ENCODE results near the gene NDUFB11. TPM values are rescaled to one million over a fixed set of nuclear protein-coding genes. Genes with fewer than 3 reads are reported as not detected.

The NDUFB11 gene
- total RNA-seq, 2 donors from 2014 or later, result 72.3 to 94.4 TPM

- no peak for ATAC-seq (replicated peaks)
- Mint-ChIP-seq H3K27ac (no peak overlapping the region), H3K36me3 (ENCODE audit: low read depth) (peaks cover 86% of the 10 kb centered on the region), H3K4me1 (peaks cover 7% of the 10 kb centered on the region), H3K4me3 (no peak overlapping the region), H3K9me3 (no peaks in the 10 kb centered on the region), H3K27me3 (no peaks in the 10 kb centered on the region)
Observed at GRCh38 chrX:47179928-47180255, 35.4 kb upstream of the NDUFB11 start.

- Mint-ChIP-seq H3K27ac (no peak overlapping the region), H3K4me3 (no peak overlapping the region), H3K27me3 (no peaks in the 10 kb centered on the region), H3K36me3 (ENCODE audit: low read depth) (peaks cover 86% of the 10 kb centered on the region), H3K4me1 (peaks cover 7% of the 10 kb centered on the region), H3K9me3 (no peaks in the 10 kb centered on the region)
- ATAC-seq (replicated peaks), result no peak
Observed at GRCh38 chrX:47179221-47179927, 34.9 kb upstream of the NDUFB11 start.

GRCh38 chrX:47178337-47178736 lies 33.8 kb upstream of the NDUFB11 start:
- Mint-ChIP-seq H3K4me3 (no peak overlapping the region), H3K27ac (no peak overlapping the region), H3K36me3 (ENCODE audit: low read depth) (peaks cover 87% of the 10 kb centered on the region), H3K27me3 (no peaks in the 10 kb centered on the region), H3K9me3 (no peaks in the 10 kb centered on the region), H3K4me1 (peaks cover 7% of the 10 kb centered on the region)
- no peak for ATAC-seq (replicated peaks)

DNA sequence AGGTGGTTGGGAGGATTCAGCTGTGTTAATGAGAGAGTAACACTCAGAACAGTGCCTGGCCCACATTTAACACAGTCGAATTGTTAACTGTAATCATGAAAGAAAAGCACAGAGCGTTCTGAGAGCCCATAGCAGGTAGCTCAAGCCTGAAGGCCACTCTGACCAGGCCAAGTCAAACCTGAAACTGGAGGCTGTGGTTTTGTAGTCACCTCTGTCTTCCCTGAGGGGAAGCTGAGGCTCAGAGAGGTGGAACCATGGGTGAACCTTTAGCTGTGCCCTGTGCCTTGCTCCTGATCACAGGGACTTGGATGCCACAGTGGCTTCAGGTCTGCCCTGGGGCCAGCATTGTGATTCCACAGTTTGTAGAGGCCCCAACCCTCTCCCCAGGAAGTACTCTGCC lies 32.6 kb upstream of the NDUFB11 start:
- peaks cover 90% of the 10 kb centered on the region for H3K36me3 Mint-ChIP-seq (ENCODE audit: low read depth)
- H3K4me1 Mint-ChIP-seq, result peaks cover 7% of the 10 kb centered on the region
- H3K27ac Mint-ChIP-seq, result no peak overlapping the region
- peak; percentile 52 for ATAC-seq (replicated peaks)
- no peaks in the 10 kb centered on the region for H3K27me3 Mint-ChIP-seq
- H3K4me3 Mint-ChIP-seq, result no peak overlapping the region
- H3K9me3 Mint-ChIP-seq, result no peaks in the 10 kb centered on the region

DNA sequence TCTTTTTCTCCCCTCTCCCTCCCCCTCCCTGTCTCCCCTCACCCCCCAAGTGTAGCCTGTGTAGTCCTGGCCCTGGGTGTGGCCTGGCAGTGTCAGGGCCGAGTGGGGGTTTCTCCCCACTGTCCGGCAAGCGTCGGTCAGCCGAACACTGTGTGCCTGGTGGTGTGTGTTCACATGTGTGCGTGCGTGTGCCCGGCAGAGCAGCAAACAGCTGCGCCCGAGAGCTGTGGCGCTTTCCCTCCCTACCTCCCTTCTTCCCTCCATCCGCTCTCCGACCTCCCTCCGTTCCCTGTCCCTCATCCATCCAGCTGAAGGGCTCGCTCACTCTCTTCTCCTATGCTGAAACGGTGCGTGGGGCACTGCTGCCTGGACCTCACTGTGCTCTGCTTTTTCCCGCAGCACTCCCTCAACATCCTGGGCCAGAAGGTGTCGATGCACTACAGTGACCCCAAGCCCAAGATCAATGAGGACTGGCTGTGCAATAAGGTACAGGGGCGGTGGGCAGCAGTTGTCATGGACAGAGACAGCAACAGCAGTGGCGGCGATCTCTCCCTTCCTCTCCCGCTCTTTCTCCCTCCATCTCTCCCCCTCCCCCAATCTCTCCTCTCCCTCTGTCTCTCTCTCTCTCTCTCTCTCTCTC lies 31.7 kb upstream of the NDUFB11 start:
- Mint-ChIP-seq H3K27ac (no peak overlapping the region), H3K4me1 (peaks cover 7% of the 10 kb centered on the region), H3K36me3 (ENCODE audit: low read depth) (peaks cover 89% of the 10 kb centered on the region), H3K9me3 (no peaks in the 10 kb centered on the region), H3K27me3 (no peaks in the 10 kb centered on the region), H3K4me3 (no peak overlapping the region)
- no peak for ATAC-seq (replicated peaks)

DNA sequence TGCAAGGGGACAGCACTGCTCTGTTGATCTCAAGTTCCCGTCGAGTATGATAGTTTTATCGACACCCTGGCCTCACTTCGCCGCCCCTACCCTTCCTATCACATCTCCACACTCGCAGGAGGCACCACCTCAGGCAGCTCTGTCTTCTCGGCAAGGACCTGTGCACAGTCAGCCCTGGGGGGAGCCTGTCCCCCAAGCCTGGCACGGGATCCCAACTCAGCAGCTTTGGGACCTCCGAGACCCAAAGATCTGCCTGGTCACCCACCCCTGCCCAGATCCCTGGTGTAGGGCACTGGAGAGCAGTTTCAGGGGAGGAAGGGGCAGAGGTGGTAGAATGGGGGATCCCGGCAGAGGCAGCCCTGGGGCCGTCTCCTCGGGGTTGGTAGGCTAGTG lies 31.1 kb upstream of the NDUFB11 start:
- Mint-ChIP-seq H3K4me3 (no peak overlapping the region), H3K36me3 (ENCODE audit: low read depth) (peaks cover 86% of the 10 kb centered on the region)

DNA sequence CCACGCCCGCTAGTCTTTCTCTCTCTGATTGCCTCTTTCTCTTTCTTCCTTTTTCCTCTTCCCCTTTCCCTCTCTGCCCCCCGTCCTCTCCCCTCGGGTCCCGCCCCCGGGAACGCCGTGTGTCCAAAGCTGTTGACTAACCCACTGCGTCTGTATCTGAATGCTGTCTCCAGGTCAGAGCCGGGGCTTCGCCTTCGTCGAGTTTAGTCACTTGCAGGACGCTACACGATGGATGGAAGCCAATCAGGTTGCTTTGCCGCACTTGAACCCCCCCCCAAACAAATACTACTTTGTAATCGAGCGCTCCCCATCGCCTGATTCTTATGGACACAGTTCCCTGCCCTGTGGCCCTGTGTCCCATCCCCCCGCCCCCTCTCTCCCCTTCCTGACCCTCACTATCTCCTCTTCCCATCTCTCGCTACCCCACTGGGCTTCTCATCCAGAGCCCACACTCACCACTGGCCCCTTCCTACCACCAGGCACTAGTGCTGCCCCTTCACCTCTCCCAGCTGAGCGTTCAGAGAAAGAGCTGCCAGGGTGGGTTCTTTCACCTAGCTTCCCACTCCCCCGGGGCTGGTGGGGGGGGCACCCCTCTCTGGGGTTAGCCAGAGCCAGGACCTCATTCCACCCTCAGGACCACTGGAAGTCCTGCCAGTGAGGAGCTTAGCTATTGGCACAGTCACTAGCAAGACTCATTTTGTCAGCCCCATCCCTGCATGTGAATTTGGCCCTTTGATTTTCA lies 30.5 kb upstream of the NDUFB11 start:
- Mint-ChIP-seq H3K27me3 (no peaks in the 10 kb centered on the region), H3K27ac (no peak overlapping the region), H3K4me3 (no peak overlapping the region), H3K4me1 (peaks cover 7% of the 10 kb centered on the region), H3K9me3 (no peaks in the 10 kb centered on the region), H3K36me3 (ENCODE audit: low read depth) (peaks cover 88% of the 10 kb centered on the region)
- ATAC-seq (replicated peaks), result no peak

More for the DNA sequence above, 31.1 kb upstream of the NDUFB11 start:
- no peaks in the 10 kb centered on the region for H3K9me3 Mint-ChIP-seq
- no peaks in the 10 kb centered on the region for H3K27me3 Mint-ChIP-seq
- no peak overlapping the region for H3K27ac Mint-ChIP-seq
- no peak for ATAC-seq (replicated peaks)
- H3K4me1 Mint-ChIP-seq, result peaks cover 7% of the 10 kb centered on the region

DNA sequence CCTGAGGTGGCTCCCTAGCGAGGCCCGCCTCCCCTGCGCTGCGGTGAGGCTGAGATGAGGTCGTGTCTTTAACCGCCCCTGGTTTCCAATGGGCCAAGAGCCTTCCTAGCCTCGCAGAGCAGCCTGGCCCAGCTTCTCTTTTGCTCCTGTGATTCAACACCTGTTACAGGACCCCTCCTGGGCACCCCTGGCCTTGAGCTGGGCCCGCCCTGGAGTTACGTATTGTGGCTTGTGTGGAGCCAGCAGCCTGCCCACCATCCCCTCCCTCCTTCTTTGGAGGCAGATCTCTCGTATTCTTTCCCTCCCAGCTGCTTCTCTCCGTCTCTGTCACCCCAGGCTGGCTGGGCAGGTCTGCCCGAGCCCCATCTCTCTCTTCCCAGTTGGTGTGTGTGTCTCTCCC lies 29.9 kb upstream of the NDUFB11 start:
- H3K9me3 Mint-ChIP-seq, result no peaks in the 10 kb centered on the region
- ATAC-seq (replicated peaks), result no peak

GRCh38 chrX:47172971-47173792 lies 28.7 kb upstream of the NDUFB11 start:
- Mint-ChIP-seq H3K4me1 (peaks cover 10% of the 10 kb centered on the region), H3K27ac (no peak overlapping the region), H3K27me3 (no peaks in the 10 kb centered on the region), H3K36me3 (ENCODE audit: low read depth) (peaks cover 90% of the 10 kb centered on the region), H3K9me3 (no peaks in the 10 kb centered on the region), H3K4me3 (no peak overlapping the region)
- ATAC-seq (replicated peaks), result no peak

More for the DNA sequence above, 29.9 kb upstream of the NDUFB11 start:
- no peaks in the 10 kb centered on the region for H3K27me3 Mint-ChIP-seq
- H3K4me3 Mint-ChIP-seq, result no peak overlapping the region
- H3K4me1 Mint-ChIP-seq, result peaks cover 7% of the 10 kb centered on the region
- no peak overlapping the region for H3K27ac Mint-ChIP-seq
- H3K36me3 Mint-ChIP-seq (ENCODE audit: low read depth), result peaks cover 90% of the 10 kb centered on the region

DNA sequence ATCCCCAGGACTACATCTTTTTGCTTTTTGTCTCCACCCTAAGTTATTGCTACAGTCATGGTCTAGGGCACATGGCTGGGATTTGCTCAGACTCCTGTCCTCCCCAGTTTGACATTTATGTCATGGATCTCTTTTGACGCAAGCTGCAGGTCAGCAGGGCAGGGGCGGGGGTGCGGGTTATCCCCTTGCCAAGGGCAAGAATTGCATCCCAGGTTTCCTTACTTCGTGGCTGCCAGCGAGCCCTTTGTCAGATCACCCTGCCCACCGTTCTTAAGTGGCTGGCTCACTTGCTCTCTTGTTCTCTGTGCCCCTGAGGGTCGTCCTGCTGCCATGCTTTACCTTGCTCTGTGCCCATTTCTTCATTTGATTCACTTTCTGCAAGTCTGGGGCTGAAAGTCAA lies 28.0 kb upstream of the NDUFB11 start:
- Mint-ChIP-seq H3K27ac (no peak overlapping the region), H3K27me3 (no peaks in the 10 kb centered on the region), H3K4me1 (peaks cover 10% of the 10 kb centered on the region), H3K4me3 (no peak overlapping the region), H3K9me3 (no peaks in the 10 kb centered on the region), H3K36me3 (ENCODE audit: low read depth) (peaks cover 90% of the 10 kb centered on the region)
- ATAC-seq (replicated peaks), result no peak

DNA sequence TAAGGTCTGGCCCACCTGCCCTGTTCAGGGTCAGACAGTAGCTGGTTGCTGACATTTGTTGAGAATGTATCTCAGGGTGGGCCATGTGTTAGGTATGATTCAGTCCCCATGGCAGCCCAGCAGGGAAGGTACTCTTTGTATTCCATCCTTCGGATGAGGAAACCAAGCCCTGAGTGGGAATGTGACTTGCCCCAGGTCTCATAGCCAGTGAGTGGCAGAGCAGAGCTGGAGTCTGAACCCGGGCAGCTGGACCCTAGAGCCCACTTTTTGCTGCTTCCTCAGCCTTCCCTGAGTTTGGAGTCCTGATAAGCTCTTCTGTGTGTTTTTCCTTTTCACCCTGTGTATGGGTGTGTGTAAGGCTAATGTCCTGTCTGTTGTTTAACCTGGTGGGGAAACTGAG lies 27.5 kb upstream of the NDUFB11 start:
- Mint-ChIP-seq H3K4me3 (no peak overlapping the region), H3K27ac (no peak overlapping the region), H3K36me3 (ENCODE audit: low read depth) (peaks cover 84% of the 10 kb centered on the region), H3K9me3 (no peaks in the 10 kb centered on the region), H3K4me1 (peaks cover 10% of the 10 kb centered on the region), H3K27me3 (no peaks in the 10 kb centered on the region)
- no peak for ATAC-seq (replicated peaks)

DNA sequence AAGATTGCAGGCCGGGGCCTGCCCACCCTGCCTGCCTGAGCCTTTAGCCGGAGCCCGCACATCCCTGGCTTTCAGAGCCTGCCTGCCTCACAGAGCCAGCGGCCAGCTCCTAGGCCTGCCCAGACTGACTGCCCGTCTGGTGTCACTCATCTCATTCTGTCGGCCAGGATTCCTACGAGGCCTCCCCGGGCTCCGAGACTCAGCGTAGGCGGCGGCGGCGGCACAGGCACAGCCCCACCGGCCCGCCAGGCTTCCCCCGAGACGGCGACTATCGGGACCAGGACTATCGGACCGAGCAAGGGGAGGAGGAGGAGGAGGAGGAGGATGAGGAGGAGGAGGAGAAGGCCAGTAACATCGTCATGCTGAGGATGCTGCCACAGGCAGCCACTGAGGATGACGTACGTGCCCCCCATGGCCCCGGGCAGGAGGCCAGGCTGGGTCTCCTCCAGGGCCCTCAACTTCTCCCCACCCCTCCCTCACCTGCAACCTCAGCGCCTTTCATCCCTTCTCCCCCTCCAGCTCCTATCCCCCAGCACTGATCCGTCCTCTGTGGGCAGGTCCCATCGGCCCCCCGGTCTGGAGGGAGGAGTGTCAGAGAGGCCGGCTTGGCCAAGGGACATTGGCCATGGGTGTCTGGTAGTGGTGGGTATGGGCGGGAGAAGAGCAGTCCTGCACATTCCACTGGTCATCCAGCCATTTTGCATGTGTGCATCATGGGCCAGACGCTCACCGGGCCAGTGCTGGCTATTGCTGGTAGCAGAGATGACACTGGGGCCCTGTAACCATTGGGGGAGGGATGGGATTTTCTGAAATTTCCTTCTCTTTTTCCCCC lies 26.6 kb upstream of the NDUFB11 start:
- peaks cover 4% of the 10 kb centered on the region for H3K4me1 Mint-ChIP-seq
- H3K36me3 Mint-ChIP-seq (ENCODE audit: low read depth), result peaks cover 75% of the 10 kb centered on the region
- H3K27me3 Mint-ChIP-seq, result no peaks in the 10 kb centered on the region
- H3K4me3 Mint-ChIP-seq, result no peak overlapping the region
- H3K27ac Mint-ChIP-seq, result no peak overlapping the region
- no peaks in the 10 kb centered on the region for H3K9me3 Mint-ChIP-seq
- ATAC-seq (replicated peaks), result no peak

- H3K27ac Mint-ChIP-seq, result no peak overlapping the region
- no peak for ATAC-seq (replicated peaks)
- no peaks in the 10 kb centered on the region for H3K27me3 Mint-ChIP-seq
- no peak overlapping the region for H3K4me3 Mint-ChIP-seq
- H3K9me3 Mint-ChIP-seq, result no peaks in the 10 kb centered on the region
- H3K36me3 Mint-ChIP-seq (ENCODE audit: low read depth), result peaks cover 68% of the 10 kb centered on the region
- peaks cover 4% of the 10 kb centered on the region for H3K4me1 Mint-ChIP-seq
Observed at GRCh38 chrX:47169726-47170515, 25.4 kb upstream of the NDUFB11 start.
